Upper lobe of left lung (tissue), 6 donors: ENCODE data around the gene BNC2. TPM values are rescaled to one million over a fixed set of nuclear protein-coding genes. Genes with fewer than 3 reads are reported as not detected.

Experiments used
- ATAC-seq, 2 donors: fragments of 200-7000 bp; cut with Tn5 transposase; one replicate each; pipeline ENCODE4 v1.9.1; 2022; ENCODE audit warnings: mild to moderate bottlenecking in 2 of 2, moderate library complexity in 2 of 2; ENCODE audit not compliant: low FRiP score in 2 of 2
- DNase-seq, 2 donors: peaks; one replicate each; pipeline ENCODE4 v3.0.0-alpha.2; 2019 to 2020
- H3K27ac ChIP-seq, 4 donors: fragments of 200-600 bp; sonication (generic); one replicate each; pipeline ENCODE4 v1.5.1; 2016 to 2019
- H3K27me3 ChIP-seq, 4 donors: fragments of 200-600 bp; sonication (generic); one replicate each; pipeline ENCODE4 v1.5.1; 2017 to 2019
- H3K36me3 ChIP-seq, 4 donors: fragments of 200-600 bp; sonication (generic); one replicate each; pipeline ENCODE4 v1.5.1; 2016 to 2019
- H3K4me1 ChIP-seq, 4 donors: fragments of 200-600 bp; sonication (generic); one replicate each; pipeline ENCODE4 v1.5.1; 2018 to 2019
- H3K4me3 ChIP-seq, 4 donors: fragments of 200-600 bp; sonication (generic); one replicate each; pipeline ENCODE4 v1.5.1; 2017 to 2019; ENCODE audit warnings: mild to moderate bottlenecking in 2 of 4, moderate library complexity in 1 of 4
- H3K9me3 ChIP-seq, 4 donors: fragments of 200-600 bp; sonication (generic); one replicate each; pipeline ENCODE4 v1.5.1; 2018 to 2019
- EP300 ChIP-seq, 4 donors: sonication (generic); formaldehyde crosslinking; IDR thresholded peaks; one replicate each; pipeline ENCODE4 v1.5.1; 2017; ENCODE audit warnings: antibody characterized with exemption in 4 of 4, control low read depth in 2 of 4
- POLR2A ChIP-seq, 4 donors: fragments of 450-650 bp; IDR thresholded peaks; one replicate each; pipeline ENCODE4 v1.5.1; 2016 to 2017; ENCODE audit warnings: antibody characterized with exemption in 4 of 4, mild to moderate bottlenecking in 2 of 4
- POLR2AphosphoS5 ChIP-seq, 2 donors: sonication (generic); formaldehyde crosslinking; IDR thresholded peaks; one replicate each; pipeline ENCODE4 v1.5.1; 2017; ENCODE audit warnings: antibody characterized with exemption in 2 of 2
- WGBS, 2 donors: methylation state at CpG; one replicate each; pipeline ENCODE4 v1.1.5; 2017 to 2018; 5-methylcytosine and 5-hydroxymethylcytosine counted together
- total RNA-seq, 6 donors: library from RNA; depleted of rRNA in 4 of 6; stranded (reverse); fragments of >200 nt in 4 of 6; gene quantifications; one replicate each; pipeline versions ENCODE4 v1.1.0 to v1.2.1, GENCODE V29; 2016 to 2021
- TF ChIP-seq, protein P1 (sequence below), 6 experiments: fragments of 450-650 bp in 4 of 6; fragments of 200-600 bp in 2 of 6; sonication (generic) in 2 of 6; IDR thresholded peaks; one replicate each; pipeline ENCODE4 v1.5.1; 2016 to 2019; ENCODE audit warnings: antibody characterized with exemption in 6 of 6
- donor health status: DM: no; HTN: no; CAD: no; lungs with moderate emphysema.
- donor health status: DM: no; HTN: yes; CAD: no; lungs with severe emphysema.

BNC2 gene
- total RNA-seq, 6 donors from 2014 or later, result 4.6 to 21.7 (median 10.7) TPM

DNA sequence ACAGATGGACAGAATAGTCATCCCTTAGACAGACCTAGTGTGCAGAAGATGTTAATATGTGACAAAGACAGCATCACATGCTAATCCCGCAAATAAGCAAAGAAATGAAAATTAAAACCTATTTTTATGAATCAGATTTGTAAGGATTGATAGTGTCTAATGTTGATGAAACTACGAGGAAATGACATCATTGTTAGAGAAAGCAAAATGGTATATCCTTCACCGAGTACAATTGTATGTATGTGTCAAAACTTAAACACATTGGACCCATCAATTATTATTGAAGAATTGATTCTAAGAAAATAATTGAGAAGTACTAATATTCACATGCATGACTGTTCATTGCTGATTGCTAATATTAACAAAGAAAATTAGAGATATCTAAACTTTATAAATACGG is 493.2 kb downstream of the BNC2 start:
- 80 to 87% methylated on average over 4 of the region's 4 CpGs for WGBS, 2 donors
- no peak overlapping the region for H3K4me3 ChIP-seq

DNA sequence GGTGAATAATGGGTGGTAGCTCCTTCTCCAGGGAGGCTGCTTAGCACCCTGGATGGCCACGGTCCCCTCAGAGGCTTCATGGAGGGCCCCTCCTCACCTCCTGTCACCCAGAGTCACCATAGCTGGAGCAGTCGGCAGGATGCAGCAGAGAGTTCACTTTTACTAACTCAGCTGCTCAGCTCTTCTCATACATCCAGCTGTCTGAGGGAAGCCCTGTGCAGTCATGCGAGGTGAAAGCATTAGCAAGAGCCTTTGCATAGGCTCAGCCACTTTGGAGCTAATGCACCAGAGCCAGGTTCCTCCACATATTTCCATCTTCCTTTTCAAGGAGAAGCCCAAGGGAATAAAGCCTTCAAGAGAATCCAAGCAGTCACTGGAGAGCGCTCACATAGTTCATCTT is 499.2 kb downstream of the BNC2 start:
- Histone ChIP-seq H3K4me3 (no peak overlapping the region), H3K36me3 (no peaks in the 10 kb centered on the region), H3K27ac (no peak overlapping the region), H3K4me1 (peaks cover 0 to 4% (median 0%) of the 10 kb centered on the region in 4 donors), H3K27me3 (no peaks in the 10 kb centered on the region), H3K9me3 (no peaks in the 10 kb centered on the region)
- WGBS, 2 donors, result 93% methylated on average over 1 to 4 of the region's 4 CpGs
- ATAC-seq (no peak), DNase-seq (no peak)
- TF ChIP-seq POLR2A (IDR thresholded peaks at IDR 0.05), result no peak
- TF ChIP-seq, protein P1, sequence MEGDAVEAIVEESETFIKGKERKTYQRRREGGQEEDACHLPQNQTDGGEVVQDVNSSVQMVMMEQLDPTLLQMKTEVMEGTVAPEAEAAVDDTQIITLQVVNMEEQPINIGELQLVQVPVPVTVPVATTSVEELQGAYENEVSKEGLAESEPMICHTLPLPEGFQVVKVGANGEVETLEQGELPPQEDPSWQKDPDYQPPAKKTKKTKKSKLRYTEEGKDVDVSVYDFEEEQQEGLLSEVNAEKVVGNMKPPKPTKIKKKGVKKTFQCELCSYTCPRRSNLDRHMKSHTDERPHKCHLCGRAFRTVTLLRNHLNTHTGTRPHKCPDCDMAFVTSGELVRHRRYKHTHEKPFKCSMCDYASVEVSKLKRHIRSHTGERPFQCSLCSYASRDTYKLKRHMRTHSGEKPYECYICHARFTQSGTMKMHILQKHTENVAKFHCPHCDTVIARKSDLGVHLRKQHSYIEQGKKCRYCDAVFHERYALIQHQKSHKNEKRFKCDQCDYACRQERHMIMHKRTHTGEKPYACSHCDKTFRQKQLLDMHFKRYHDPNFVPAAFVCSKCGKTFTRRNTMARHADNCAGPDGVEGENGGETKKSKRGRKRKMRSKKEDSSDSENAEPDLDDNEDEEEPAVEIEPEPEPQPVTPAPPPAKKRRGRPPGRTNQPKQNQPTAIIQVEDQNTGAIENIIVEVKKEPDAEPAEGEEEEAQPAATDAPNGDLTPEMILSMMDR (IDR thresholded peaks at IDR 0.05), result no peak
- no peak for TF ChIP-seq POLR2AphosphoS5 (IDR thresholded peaks at IDR 0.05)
- TF ChIP-seq EP300 (IDR thresholded peaks at IDR 0.05), result no peak

More for the DNA sequence above, 493.2 kb downstream of the BNC2 start:
- Histone ChIP-seq H3K9me3 (no peaks in the 10 kb centered on the region), H3K4me1 (no peaks in the 10 kb centered on the region), H3K36me3 (no peaks in the 10 kb centered on the region), H3K27me3 (no peaks in the 10 kb centered on the region), H3K27ac (no peak overlapping the region)
- TF ChIP-seq, protein P1 (IDR thresholded peaks at IDR 0.05), result no peak
- TF ChIP-seq EP300 (IDR thresholded peaks at IDR 0.05) (no peak), POLR2A (IDR thresholded peaks at IDR 0.05) (no peak)
- DNase-seq, result no peak
- no peak for ATAC-seq

DNA sequence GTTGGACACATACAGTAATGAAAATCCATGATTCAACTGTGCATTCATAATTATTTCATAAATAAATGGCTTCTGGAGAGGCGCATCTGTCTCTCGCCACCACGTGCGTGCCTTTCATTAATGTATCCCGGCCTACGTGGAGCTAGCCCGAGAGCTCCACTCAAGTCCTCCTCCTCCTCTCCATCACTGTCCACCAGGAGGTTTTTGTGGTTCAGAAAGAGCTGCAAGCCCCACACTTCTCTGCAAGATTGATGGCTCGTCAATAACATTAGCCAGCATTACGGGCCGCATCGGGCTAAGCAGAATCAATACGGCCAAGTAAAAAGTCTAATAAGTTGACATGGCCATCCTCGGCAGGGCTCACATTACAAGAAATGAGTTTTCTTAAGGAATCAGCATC is 499.8 kb downstream of the BNC2 start:
- peaks cover 0 to 4% (median 0%) of the 10 kb centered on the region in 4 donors for H3K4me1 ChIP-seq
- H3K4me3 ChIP-seq, result no peak overlapping the region
- TF ChIP-seq, protein P1 (IDR thresholded peaks at IDR 0.05), result no peak
- TF ChIP-seq EP300 (IDR thresholded peaks at IDR 0.05) (no peak), POLR2AphosphoS5 (IDR thresholded peaks at IDR 0.05) (no peak), POLR2A (IDR thresholded peaks at IDR 0.05) (no peak)
- WGBS, 2 donors, result 97 to 98% methylated on average over 13 of the region's 13 CpGs
- DNase-seq, result no peak
- H3K27ac ChIP-seq, result no peak overlapping the region
- ATAC-seq, result no peak
- no peaks in the 10 kb centered on the region for H3K36me3 ChIP-seq
- H3K27me3 ChIP-seq, result no peaks in the 10 kb centered on the region
- H3K9me3 ChIP-seq, result no peaks in the 10 kb centered on the region

DNA sequence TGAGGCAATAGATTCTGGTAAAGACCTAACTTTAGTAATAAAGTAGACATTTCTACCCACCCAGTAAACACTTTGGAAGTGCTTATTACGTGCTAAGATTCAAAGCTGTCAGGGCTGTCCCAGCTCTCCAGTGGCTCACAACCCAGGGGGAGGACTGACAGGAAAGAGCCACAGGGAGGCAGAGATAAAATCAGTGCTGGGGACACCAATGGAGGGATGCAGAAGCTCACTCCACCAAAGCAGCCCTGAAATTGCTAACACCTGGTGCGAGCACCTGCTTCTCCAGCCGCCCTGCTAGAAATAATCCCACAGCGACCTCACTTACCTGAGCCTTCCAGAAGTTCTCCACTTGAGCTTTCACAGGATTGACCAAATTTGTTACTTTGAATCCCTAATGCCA is 501.0 kb downstream of the BNC2 start:
- H3K4me3 ChIP-seq, result no peak overlapping the region
- TF ChIP-seq, protein P1 (IDR thresholded peaks at IDR 0.05), result no peak
- TF ChIP-seq EP300 (IDR thresholded peaks at IDR 0.05) (no peak), POLR2A (IDR thresholded peaks at IDR 0.05) (no peak), POLR2AphosphoS5 (IDR thresholded peaks at IDR 0.05) (no peak)
- no peaks in the 10 kb centered on the region for H3K9me3 ChIP-seq
- no peaks in the 10 kb centered on the region for H3K27me3 ChIP-seq
- peaks cover 0 to 4% (median 0%) of the 10 kb centered on the region in 4 donors for H3K4me1 ChIP-seq
- H3K27ac ChIP-seq, result no peak overlapping the region
- no peak for ATAC-seq
- WGBS, 2 donors, result 91 to 98% methylated on average over 4 of the region's 4 CpGs
- H3K36me3 ChIP-seq, result no peaks in the 10 kb centered on the region
- no peak for DNase-seq
